ENCODE results near the gene TEX53.

TEX53 gene

GRCh38 chr9:114633438-114634089 lies 24.0 kb downstream of the TEX53 start:
- H3K27ac ChIP-seq = no peak overlapping the region
- TF ChIP-seq ZFX (IDR thresholded peaks at IDR 0.05) (no peak), CTCF (conservative IDR thresholded peaks at IDR 0.05) (no peak)

GRCh38 chr9:114631166-114631565 lies 26.4 kb downstream of the TEX53 start:
- no peak overlapping the region for H3K27ac ChIP-seq
- TF ChIP-seq CTCF (conservative IDR thresholded peaks at IDR 0.05) = no peak
- TF ChIP-seq ZFX (IDR thresholded peaks at IDR 0.05) = no peak

- H3K27ac ChIP-seq = no peak overlapping the region
- TF ChIP-seq ZFX (IDR thresholded peaks at IDR 0.05) = no peak
Observed at GRCh38 chr9:114629563-114630090, 28.0 kb downstream of the TEX53 start.

DNA sequence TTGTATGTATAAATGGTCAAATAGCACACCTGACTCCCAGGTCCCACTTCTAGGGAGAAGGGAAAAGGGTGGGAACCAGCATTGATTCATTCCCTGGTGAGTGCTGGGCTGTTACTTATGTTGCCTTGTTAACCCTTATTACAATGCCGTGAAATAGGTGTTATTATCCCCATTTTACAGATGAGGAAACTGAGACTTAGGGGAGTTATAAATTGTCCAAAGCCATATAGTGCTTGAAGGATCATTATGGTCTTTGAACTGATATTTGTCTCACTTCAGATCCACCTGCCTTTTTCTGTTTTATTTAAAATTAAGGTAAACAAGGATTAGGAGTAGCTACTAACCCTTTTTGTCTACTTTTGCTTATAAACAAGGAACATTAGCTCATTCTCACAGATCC lies 30.1 kb downstream of the TEX53 start:
- no peak overlapping the region for H3K27ac ChIP-seq
- TF ChIP-seq ZFX (IDR thresholded peaks at IDR 0.05) = no peak
- TF ChIP-seq CTCF (conservative IDR thresholded peaks at IDR 0.05) = no peak

GRCh38 chr9:114626415-114627020 lies 31.1 kb downstream of the TEX53 start:
- TF ChIP-seq ZFX (IDR thresholded peaks at IDR 0.05) = no peak
- no peak for TF ChIP-seq CTCF (conservative IDR thresholded peaks at IDR 0.05)
- H3K27ac ChIP-seq = no peak overlapping the region

DNA sequence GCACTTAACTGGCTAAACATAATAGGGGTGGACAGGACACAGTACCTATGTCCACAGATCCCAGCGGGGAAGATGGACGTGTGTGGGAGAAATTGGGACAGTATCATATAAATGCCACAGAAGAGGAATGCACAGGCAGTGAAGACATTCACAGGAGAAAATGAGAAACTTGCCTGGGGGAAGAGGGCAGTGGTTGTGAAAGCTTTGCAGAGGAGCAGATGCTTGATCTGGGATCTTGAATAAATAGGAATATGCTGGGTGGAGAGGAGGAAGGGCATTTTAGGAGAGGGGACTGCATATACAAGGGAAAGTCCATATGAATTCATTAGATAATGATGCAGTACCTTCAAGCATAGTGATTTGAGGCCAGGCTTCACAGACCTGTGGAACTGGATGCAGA lies 32.9 kb downstream of the TEX53 start:
- TF ChIP-seq ZFX (IDR thresholded peaks at IDR 0.05) (no peak), CTCF (conservative IDR thresholded peaks at IDR 0.05) (no peak)
- H3K27ac ChIP-seq = no peak overlapping the region

GRCh38 chr9:114621975-114622609 lies 35.5 kb downstream of the TEX53 start:
- H3K27ac ChIP-seq = peak overlapping the region; percentile 33
- no peak for TF ChIP-seq CTCF (conservative IDR thresholded peaks at IDR 0.05)

Data from C4-2B (cell line).